ENCODE measurements around the gene CHRNA1. TPM values are rescaled to one million over a fixed set of nuclear protein-coding genes. Genes with fewer than 3 reads are reported as not detected.

CHRNA1 gene
- total and polyA plus RNA-seq, 2 of the 13 experiments (the other 11 are each of a cell fraction or from before 2014, with no cell fraction given): not detected

GRCh38 chr2:174805803-174806202, 41.5 kb upstream of the CHRNA1 start:
- no peaks in the 10 kb centered on the region for H3K79me2 ChIP-seq (ENCODE audit: insufficient read depth, low read length)
- ChIA-PET CTCF (ENCODE audit: low intra/inter-chr PET ratio, low total read pairs) (no interaction called here), POLR2A (no interaction called here)
- no peak for FAIRE-seq
- no peak overlapping the region for H3K9ac ChIP-seq (ENCODE audit: insufficient read depth, low read depth, low read length)
- no peak overlapping the region for H2AFZ ChIP-seq (ENCODE audit: low read length)
- H3K27ac ChIP-seq (ENCODE audit: extremely low read length, insufficient read depth, low read length): no peak overlapping the region
- no peaks in the 10 kb centered on the region for H3K9me3 ChIP-seq (ENCODE audit: low read length)
- no peak overlapping the region for H3K4me2 ChIP-seq (ENCODE audit: low read depth, low read length)
- H4K20me1 ChIP-seq (ENCODE audit: insufficient read depth, low read length): no peaks in the 10 kb centered on the region
- no peak for ATAC-seq
- TF ChIP-seq PHF5A (CRISPR knock-in tag; IDR thresholded peaks at IDR 0.05; ENCODE audit: low read depth, unreplicated experiment) (no peak), SP2 (CRISPR knock-in tag; IDR thresholded peaks at IDR 0.05) (no peak), IKZF5 (CRISPR knock-in tag; IDR thresholded peaks at IDR 0.05) (no peak), SMARCC2 (IDR thresholded peaks at IDR 0.05) (no peak), MLX (CRISPR knock-in tag; IDR thresholded peaks at IDR 0.05) (no peak), ZSCAN21 (CRISPR knock-in tag; IDR thresholded peaks at IDR 0.05; ENCODE audit: borderline replicate concordance) (no peak), ONECUT2 (CRISPR knock-in tag; IDR thresholded peaks at IDR 0.05) (no peak), MAZ (IDR thresholded peaks at IDR 0.05; ENCODE audit: borderline replicate concordance, low read depth, low read length) (no peak), MAZ (CRISPR knock-in tag; IDR thresholded peaks at IDR 0.05; ENCODE audit: low read depth) (no peak)
- no peaks in the 10 kb centered on the region for H3K36me3 ChIP-seq (replicated peaks in 1 of 2; ENCODE audit: control insufficient read depth in 1 of 2, insufficient read depth in 2 of 2, low read length in 2 of 2)
- in situ Hi-C loops (cut with HindIII; ENCODE audit: extremely low pct_ligation_motif_present, low pct_unique_long_range_greater_than_20kb) (no loop called here), intact Hi-C loops (cut with micrococcal nuclease; ENCODE audit: unreplicated experiment) (no loop called here)
- no peaks in the 10 kb centered on the region for H3K27me3 ChIP-seq (ENCODE audit: control insufficient read depth in 1 of 2, insufficient read depth in 2 of 2, low read length in 2 of 2)
- no peaks in the 10 kb centered on the region for H3K4me1 ChIP-seq (ENCODE audit: insufficient read depth, low read length)
- no peak for DNase-seq (ENCODE audit: low spot score)
- WGBS (ENCODE audit: low lambda C conversion rate): 6% methylated on average over 1 of the region's 1 CpG
- BruUV-seq (replicated peaks): no TSS peak
- H3K4me3 ChIP-seq (replicated peaks in 1 of 3; ENCODE audit: insufficient read depth in 1 of 3, low read depth in 2 of 3, low read length in 3 of 3): no peak overlapping the region
